Measurements from ENCODE around the gene MMUT. TPM values are rescaled to one million over a fixed set of nuclear protein-coding genes. Genes with fewer than 3 reads are reported as not detected.

MMUT gene
- 7.1 TPM for total RNA-seq (2021; ENCODE audit: unreplicated experiment)
- 5.9 TPM for polyA plus RNA-seq (2012; ENCODE audit: insufficient read length)
- percentile 52 among the genes with signal in this experiment for Bru-seq, nascent RNA
- BruChase-seq, experiment 1, labeled RNA remaining after a 2-hour chase = percentile 47 among the genes with signal in this experiment
- BruChase-seq, experiment 2, labeled RNA remaining after a 6-hour chase = percentile 62 among the genes with signal in this experiment
- long read RNA-seq, transcript MUT-201 (13 exons, 3,749 nt) = major isoform, 25 of 35 reads
- long read RNA-seq, partial matches to known transcripts = 2 of 35 reads
- long read RNA-seq, other reads (novel, unspliced or antisense) = 8 of 35 reads

GRCh38 chr6:49462927-49463611, at the start of gene MMUT, which contains the start of gene CENPQ:
MMUT (minus strand) TSS chr6:49463253; CDS start chr6:49459466, 3,787 bp downstream.
CENPQ (plus strand) TSS chr6:49463370; CDS start chr6:49470177, 6,807 bp downstream.
- ChIA-PET POLR2A (interaction anchor here (0.6 kb wide), 1 partner anchor 15 kb away, joined by 6 read pairs; no protein-coding TSS in a partner anchor), CTCF (no interaction called here)
- ATAC-seq = peak; percentile 100
- peaks cover 10% of the 10 kb centered on the region; the same call in 1 of the 2 replicates for H3K4me1 ChIP-seq (ENCODE audit: control insufficient read depth, insufficient read depth, low read length)
- H3K9me3 ChIP-seq (ENCODE audit: control insufficient read depth, insufficient read depth, low read depth, low read length) = no peaks in the 10 kb centered on the region
- BruUV-seq (replicated peaks) = no TSS peak
- intact Hi-C loops (cut with micrococcal nuclease; ENCODE audit: unreplicated experiment) = no loop called here
- TF ChIP-seq CTCF (IDR thresholded peaks at IDR 0.05) (no peak), SIN3A (IDR thresholded peaks at IDR 0.05; ENCODE audit: borderline replicate concordance, insufficient read depth, low read depth, low read length) (peak; percentile 97), POLR2AphosphoS5 (IDR thresholded peaks at IDR 0.05; ENCODE audit: low read depth, low read length) (peak; percentile 71)
- H3K27ac ChIP-seq (ENCODE audit: low read length) = peak within 1 kb of the TSS; percentile 87
- no peaks in the 10 kb centered on the region for H3K27me3 ChIP-seq (ENCODE audit: control insufficient read depth, insufficient read depth, low read length)
- H3K36me3 ChIP-seq (ENCODE audit: control insufficient read depth, insufficient read depth, low read length) = peaks cover 8% of the 10 kb centered on the region; the same call in 1 of the 2 replicates
- peak; percentile 82 for DNase-seq (ENCODE audit: low read depth, low spot score)
- in situ Hi-C loops (cut with HindIII; ENCODE audit: low pct_unique_long_range_greater_than_20kb, low sequenced_read_pairs) = no loop called here
- H3K4me3 ChIP-seq (ENCODE audit: low read depth in 2 of 2, low read length in 2 of 2) = peak within 1 kb of the TSS; percentile 99 to 100

- H3K9me3 ChIP-seq (ENCODE audit: control insufficient read depth, insufficient read depth, low read depth, low read length) = no peaks in the 10 kb centered on the region
- DNase-seq (ENCODE audit: low read depth, low spot score) (no peak), ATAC-seq (no peak)
- no peaks in the 10 kb centered on the region for H3K4me1 ChIP-seq (ENCODE audit: control insufficient read depth, insufficient read depth, low read length)
- intact Hi-C loops (cut with micrococcal nuclease; ENCODE audit: unreplicated experiment) = no loop called here
- BruUV-seq (replicated peaks) = no TSS peak
- in situ Hi-C loops (cut with HindIII; ENCODE audit: low pct_unique_long_range_greater_than_20kb, low sequenced_read_pairs) = no loop called here
- no peak overlapping the region for H3K4me3 ChIP-seq (ENCODE audit: low read depth in 2 of 2, low read length in 2 of 2)
- H3K36me3 ChIP-seq (ENCODE audit: control insufficient read depth, insufficient read depth, low read length) = no peaks in the 10 kb centered on the region
- no peak overlapping the region for H3K27ac ChIP-seq (ENCODE audit: low read length)
- TF ChIP-seq SIN3A (IDR thresholded peaks at IDR 0.05; ENCODE audit: borderline replicate concordance, insufficient read depth, low read depth, low read length) = no peak
- TF ChIP-seq REST (IDR thresholded peaks at IDR 0.05; ENCODE audit: insufficient read depth in 1 of 2, low read depth in 2 of 2, low read length in 1 of 2) = no peak
- no peak for TF ChIP-seq CTCF (IDR thresholded peaks at IDR 0.05)
- no peak for TF ChIP-seq TCF7L2 (IDR thresholded peaks at IDR 0.05; ENCODE audit: low read depth, low read length)
- TF ChIP-seq POLR2AphosphoS5 (IDR thresholded peaks at IDR 0.05; ENCODE audit: low read depth, low read length) = no peak
- no peaks in the 10 kb centered on the region for H3K27me3 ChIP-seq (ENCODE audit: control insufficient read depth, insufficient read depth, low read length)
- POLR2A ChIA-PET = no interaction called here
- CTCF ChIA-PET = no interaction called here
Observed at GRCh38 chr6:49509342-49509741, 46.3 kb upstream of the MMUT start.
